Ishikawa (cell line): ENCODE data around the gene POLD1.

ENCODE experiments used
- EGR1 ChIP-seq: IDR thresholded peaks from 2 replicates; pipeline ENCODE4 v1.6.1; 2012
- RAD21 ChIP-seq: IDR thresholded peaks from 2 replicates; pipeline ENCODE4 v1.6.1; 2012; ENCODE audit warnings: low read depth
- REST ChIP-seq: IDR thresholded peaks from 2 replicates; pipeline ENCODE4 v1.6.1; 2012; ENCODE audit warnings: low read depth, mild to moderate bottlenecking

GRCh38 chr19:50406156-50406820 lies 22.1 kb downstream of the POLD1 start:
- TF ChIP-seq RAD21 (no peak), REST (no peak), EGR1 (no peak)
